ENCODE results near the gene ZNF124. TPM values are rescaled to one million over a fixed set of nuclear protein-coding genes. Genes with fewer than 3 reads are reported as not detected.

The ZNF124 gene
- total RNA-seq, 1 experiment from 2014 or later, result 18.8 TPM

DNA sequence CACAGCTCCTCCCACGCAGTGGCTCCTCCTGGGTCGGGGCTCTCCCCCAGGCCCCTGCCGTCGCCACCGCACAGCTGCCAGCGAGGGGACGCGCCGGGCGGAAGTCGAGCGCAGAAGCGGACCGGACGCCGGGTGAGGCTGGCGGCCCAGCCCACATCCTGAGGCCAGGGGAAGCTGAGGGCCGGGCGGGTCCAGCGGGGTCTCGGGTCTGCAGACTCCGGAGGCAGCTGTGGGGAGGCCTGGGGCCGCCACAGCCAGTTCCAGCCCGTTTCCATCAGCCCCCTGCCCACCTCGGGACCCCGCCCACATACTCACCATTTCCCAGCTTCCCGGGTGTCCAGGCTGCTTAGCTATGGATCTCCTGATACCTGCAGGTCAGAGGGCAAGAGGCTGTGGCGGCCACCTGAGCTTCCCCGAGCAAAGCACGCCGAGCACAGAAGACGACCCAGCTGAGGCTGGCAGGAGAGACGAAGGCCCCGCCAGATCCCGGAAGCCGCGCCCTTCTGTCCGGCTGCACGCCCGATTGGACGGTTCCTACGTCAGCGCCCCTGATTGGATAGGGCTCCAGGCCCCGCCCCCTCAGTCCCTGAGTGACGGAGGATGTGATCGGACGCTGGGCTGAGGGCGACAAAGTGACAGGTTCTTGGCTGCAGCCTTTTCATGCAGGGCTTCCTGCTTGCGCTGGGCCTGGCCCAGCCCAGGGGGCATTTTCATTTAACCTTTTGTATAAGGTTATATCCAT lies 38.7 kb upstream of the ZNF124 start:
- CTCF ChIA-PET, result interaction anchor here (0.6 to 1.3 kb wide), 8 partner anchors 20 to 996 kb away, joined by 3 to 5 read pairs (median 3); no protein-coding TSS in a partner anchor

DNA sequence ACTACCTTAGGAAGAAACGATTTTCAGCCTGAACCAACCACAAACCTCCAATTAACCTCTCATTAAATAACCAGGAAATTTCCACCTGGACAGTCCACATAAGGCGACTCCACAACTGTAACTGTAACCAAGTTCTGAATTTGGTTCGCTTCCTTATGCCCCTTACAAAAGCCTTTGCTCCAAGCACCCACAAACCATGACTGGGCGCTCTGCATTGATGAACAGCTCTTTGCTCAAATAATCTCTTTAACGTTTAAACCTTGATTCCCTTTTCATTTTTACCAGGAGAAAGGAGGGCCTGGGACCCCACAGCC lies 38.2 kb upstream of the ZNF124 start:
- Mint-ChIP-seq H3K9me3 (ENCODE audit: unreplicated experiment) (no peaks in the 10 kb centered on the region), H3K36me3 (ENCODE audit: insufficient read depth, unreplicated experiment) (peaks cover 16% of the 10 kb centered on the region), H3K27me3 (ENCODE audit: insufficient read depth, unreplicated experiment) (peaks cover 19% of the 10 kb centered on the region), H3K27ac (ENCODE audit: low read depth, unreplicated experiment) (peak overlapping the region; percentile 98), H3K4me1 (ENCODE audit: insufficient read depth, unreplicated experiment) (peaks cover 23% of the 10 kb centered on the region), H3K4me3 (ENCODE audit: unreplicated experiment) (peak overlapping the region; percentile 98)
- TF ChIP-seq, protein P1, sequence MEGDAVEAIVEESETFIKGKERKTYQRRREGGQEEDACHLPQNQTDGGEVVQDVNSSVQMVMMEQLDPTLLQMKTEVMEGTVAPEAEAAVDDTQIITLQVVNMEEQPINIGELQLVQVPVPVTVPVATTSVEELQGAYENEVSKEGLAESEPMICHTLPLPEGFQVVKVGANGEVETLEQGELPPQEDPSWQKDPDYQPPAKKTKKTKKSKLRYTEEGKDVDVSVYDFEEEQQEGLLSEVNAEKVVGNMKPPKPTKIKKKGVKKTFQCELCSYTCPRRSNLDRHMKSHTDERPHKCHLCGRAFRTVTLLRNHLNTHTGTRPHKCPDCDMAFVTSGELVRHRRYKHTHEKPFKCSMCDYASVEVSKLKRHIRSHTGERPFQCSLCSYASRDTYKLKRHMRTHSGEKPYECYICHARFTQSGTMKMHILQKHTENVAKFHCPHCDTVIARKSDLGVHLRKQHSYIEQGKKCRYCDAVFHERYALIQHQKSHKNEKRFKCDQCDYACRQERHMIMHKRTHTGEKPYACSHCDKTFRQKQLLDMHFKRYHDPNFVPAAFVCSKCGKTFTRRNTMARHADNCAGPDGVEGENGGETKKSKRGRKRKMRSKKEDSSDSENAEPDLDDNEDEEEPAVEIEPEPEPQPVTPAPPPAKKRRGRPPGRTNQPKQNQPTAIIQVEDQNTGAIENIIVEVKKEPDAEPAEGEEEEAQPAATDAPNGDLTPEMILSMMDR (IDR thresholded peaks at IDR 0.05; ENCODE audit: unreplicated experiment), result no peak
- peak; percentile 38 for DNase-seq (ENCODE audit: unreplicated experiment)
- ChIA-PET CTCF (interaction anchor here (0.6 to 1.3 kb wide), 6 partner anchors 19 to 996 kb away, joined by 3 to 5 read pairs (median 3); no protein-coding TSS in a partner anchor), POLR2A (interaction anchor here (0.7 to 5.3 kb wide), 24 partner anchors 9 to 279 kb away, joined by 3 to 53 read pairs (median 4); partner anchors contain the start of genes AHCTF1, ZNF496, ZNF670 and ZNF695)
- intact Hi-C loops (cut with micrococcal nuclease), result loop anchor here (1.0 kb wide), 1 partner anchor 122 kb away; no protein-coding TSS in a partner anchor
- BruUV-seq (replicated peaks), result no TSS peak

More for the DNA sequence above, 38.7 kb upstream of the ZNF124 start:
- intact Hi-C loops (cut with micrococcal nuclease), result loop anchor here (1.0 kb wide), 1 partner anchor 122 kb away; no protein-coding TSS in a partner anchor
- Mint-ChIP-seq H3K4me1 (ENCODE audit: insufficient read depth, unreplicated experiment) (peaks cover 23% of the 10 kb centered on the region), H3K27me3 (ENCODE audit: insufficient read depth, unreplicated experiment) (peaks cover 25% of the 10 kb centered on the region), H3K36me3 (ENCODE audit: insufficient read depth, unreplicated experiment) (peaks cover 14% of the 10 kb centered on the region), H3K27ac (ENCODE audit: low read depth, unreplicated experiment) (peak overlapping the region; percentile 98), H3K4me3 (ENCODE audit: unreplicated experiment) (peak overlapping the region; percentile 98), H3K9me3 (ENCODE audit: unreplicated experiment) (no peaks in the 10 kb centered on the region)
- peak; percentile 99 for DNase-seq (ENCODE audit: unreplicated experiment)
- POLR2A ChIA-PET, result interaction anchor here (0.6 to 5.3 kb wide), 26 partner anchors 9 to 312 kb away, joined by 3 to 53 read pairs (median 4); partner anchors contain the start of genes AHCTF1, ZNF496, ZNF670 and ZNF695
- TF ChIP-seq, protein P1 (IDR thresholded peaks at IDR 0.05; ENCODE audit: unreplicated experiment), result no peak
- no TSS peak for BruUV-seq (replicated peaks)

DNA sequence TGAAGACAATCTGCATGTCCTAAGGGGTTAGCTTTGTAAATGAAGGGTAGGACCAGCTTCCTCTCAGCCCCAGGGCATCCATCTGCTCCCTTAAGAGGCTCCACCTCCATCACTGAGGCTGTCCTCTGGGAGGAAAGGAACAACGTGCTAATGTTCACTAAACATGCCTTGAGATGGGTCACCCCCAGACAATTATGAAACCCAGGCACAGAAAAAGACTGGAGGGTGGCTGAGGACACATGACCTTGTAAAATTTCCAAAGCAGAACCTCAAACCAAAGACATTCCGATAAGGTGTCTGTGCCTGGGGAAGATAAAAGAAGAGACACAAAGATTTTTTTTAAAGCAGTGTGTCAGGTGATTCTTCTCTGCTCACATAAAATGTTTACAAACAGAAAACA lies 37.6 kb upstream of the ZNF124 start:
- TF ChIP-seq, protein P1 (IDR thresholded peaks at IDR 0.05; ENCODE audit: unreplicated experiment), result no peak
- no peak for DNase-seq (ENCODE audit: unreplicated experiment)
- Mint-ChIP-seq H3K36me3 (ENCODE audit: insufficient read depth, unreplicated experiment) (peaks cover 20% of the 10 kb centered on the region), H3K9me3 (ENCODE audit: unreplicated experiment) (no peaks in the 10 kb centered on the region), H3K4me3 (ENCODE audit: unreplicated experiment) (peak overlapping the region; percentile 98), H3K27ac (ENCODE audit: low read depth, unreplicated experiment) (peak overlapping the region; percentile 98), H3K27me3 (ENCODE audit: insufficient read depth, unreplicated experiment) (peaks cover 13% of the 10 kb centered on the region), H3K4me1 (ENCODE audit: insufficient read depth, unreplicated experiment) (peaks cover 23% of the 10 kb centered on the region)
- ChIA-PET CTCF (no interaction called here), POLR2A (interaction anchor here (0.7 to 5.3 kb wide), 11 partner anchors 10 to 278 kb away, joined by 3 to 53 read pairs (median 6); partner anchors contain the start of genes AHCTF1, ZNF496 and ZNF670)
- intact Hi-C loops (cut with micrococcal nuclease), result no loop called here
- BruUV-seq (replicated peaks), result no TSS peak

DNA sequence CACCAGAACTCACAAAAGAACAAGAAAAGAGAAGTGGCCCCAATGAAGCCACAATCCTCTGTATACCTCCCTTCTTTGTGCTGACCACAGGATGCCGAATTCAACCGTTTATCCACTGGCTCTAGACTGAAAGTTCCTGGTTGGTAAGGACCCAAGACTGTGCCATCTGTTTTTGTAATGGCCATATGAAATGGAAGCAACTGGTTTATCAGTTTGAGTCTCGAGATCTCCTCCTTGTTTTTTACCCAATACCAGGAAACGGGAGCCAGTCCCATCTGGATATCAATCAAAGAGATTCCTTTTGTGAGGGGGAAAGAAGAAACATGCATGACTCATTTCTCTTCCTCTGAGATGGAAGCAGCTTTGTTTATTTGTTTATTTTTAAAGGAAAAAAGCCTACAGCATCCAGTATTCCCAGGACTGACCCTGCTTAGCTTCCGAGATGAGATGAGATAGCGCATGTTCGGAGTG lies 32.4 kb upstream of the ZNF124 start:
- Mint-ChIP-seq H3K4me1 (ENCODE audit: insufficient read depth, unreplicated experiment) (peaks cover 13% of the 10 kb centered on the region), H3K4me3 (ENCODE audit: unreplicated experiment) (no peak overlapping the region), H3K36me3 (ENCODE audit: insufficient read depth, unreplicated experiment) (peaks cover 72% of the 10 kb centered on the region), H3K27ac (ENCODE audit: low read depth, unreplicated experiment) (no peak overlapping the region), H3K9me3 (ENCODE audit: unreplicated experiment) (peaks cover 14% of the 10 kb centered on the region), H3K27me3 (ENCODE audit: insufficient read depth, unreplicated experiment) (no peaks in the 10 kb centered on the region)
- TF ChIP-seq, protein P1 (IDR thresholded peaks at IDR 0.05; ENCODE audit: unreplicated experiment), result no peak
- CTCF ChIA-PET, result interaction anchor here (0.8 to 2.5 kb wide), 3 partner anchors 8 to 186 kb away, joined by 4 to 9 read pairs (median 6); no protein-coding TSS in a partner anchor
- no TSS peak for BruUV-seq (replicated peaks)
- no peak for DNase-seq (ENCODE audit: unreplicated experiment)
- intact Hi-C loops (cut with micrococcal nuclease), result no loop called here
- POLR2A ChIA-PET, result no interaction called here
